Measurements from ENCODE around the gene KPRP. TPM values are rescaled to one million over a fixed set of nuclear protein-coding genes. Genes with fewer than 3 reads are reported as not detected.

KPRP gene
- total RNA-seq, 1 experiment from 2014 or later, result not detected

- no peak for DNase-seq (ENCODE audit: extremely low read depth, low read depth)
Measured at GRCh38 chr1:152768847-152769533, 11.2 kb downstream of the KPRP start.

- no peak for DNase-seq (ENCODE audit: extremely low read depth, low read depth)
Measured at GRCh38 chr1:152770411-152770810, 12.6 kb downstream of the KPRP start.

GRCh38 chr1:152774875-152775274 lies 17.1 kb downstream of the KPRP start, which contains the start of gene LCE1F:
TSS of gene LCE1F (plus strand) at chr1:152775140. CDS start at chr1:152776372, 1,232 bp downstream.
- DNase-seq (ENCODE audit: extremely low read depth, low read depth), result no peak

- no peak for DNase-seq (ENCODE audit: extremely low read depth, low read depth)
Measured at GRCh38 chr1:152776361-152776760, 18.5 kb downstream of the KPRP start.

- DNase-seq (ENCODE audit: extremely low read depth, low read depth), result peak; percentile 18
Measured at GRCh38 chr1:152777510-152778137, 19.8 kb downstream of the KPRP start.

- no peak for DNase-seq (ENCODE audit: extremely low read depth, low read depth)
Measured at GRCh38 chr1:152783095-152783494, 25.3 kb downstream of the KPRP start.

- DNase-seq (ENCODE audit: extremely low read depth, low read depth), result no peak
Measured at GRCh38 chr1:152786077-152786476, 28.3 kb downstream of the KPRP start, which contains the start of gene LCE1E. TSS of gene LCE1E (plus strand) at chr1:152786257. CDS start at chr1:152787300, 1,043 bp downstream.

- no peak for DNase-seq (ENCODE audit: extremely low read depth, low read depth)
Measured at GRCh38 chr1:152795686-152796085, 37.9 kb downstream of the KPRP start.

GRCh38 chr1:152796421-152796820 lies 38.6 kb downstream of the KPRP start, which contains the start of gene LCE1D:
TSS of gene LCE1D (plus strand) at chr1:152796721. CDS start at chr1:152797795, 1,074 bp downstream.
- DNase-seq (ENCODE audit: extremely low read depth, low read depth), result no peak

GRCh38 chr1:152801333-152801732 lies 43.5 kb downstream of the KPRP start:
- no peak for DNase-seq (ENCODE audit: extremely low read depth, low read depth)

- DNase-seq (ENCODE audit: extremely low read depth, low read depth), result no peak
Measured at GRCh38 chr1:152806576-152806975, 48.8 kb downstream of the KPRP start, which contains the start of gene LCE1C. TSS of gene LCE1C (minus strand) at chr1:152806651. CDS start at chr1:152805478, 1,173 bp downstream.

GRCh38 chr1:152811050-152811449 lies 53.2 kb downstream of the KPRP start:
- no peak for DNase-seq (ENCODE audit: extremely low read depth, low read depth)

Other genes with a start within 250 kb of the KPRP start
- not detected in 2 replicates for gene LCE5A, start 247.2 kb upstream of the KPRP start, total RNA-seq (2014; rRNA removed; shearing (Covaris generic))
- not detected in 2 replicates for gene CRCT1, start 243.5 kb upstream of the KPRP start, total RNA-seq (2014; rRNA removed; shearing (Covaris generic))
- not detected in 2 replicates for gene LCE3E, start 191.2 kb upstream of the KPRP start, total RNA-seq (2014; rRNA removed; shearing (Covaris generic))
- gene LCE3D, start 177.5 kb upstream of the KPRP start, total RNA-seq (2014; rRNA removed; shearing (Covaris generic)), result not detected in 2 replicates
- not detected in 2 replicates for gene LCE3C, start 157.8 kb upstream of the KPRP start, total RNA-seq (2014; rRNA removed; shearing (Covaris generic))
- gene LCE3B, start 144.2 kb upstream of the KPRP start, total RNA-seq (2014; rRNA removed; shearing (Covaris generic)), result not detected in 2 replicates
- gene LCE3A, start 134.9 kb upstream of the KPRP start, total RNA-seq (2014; rRNA removed; shearing (Covaris generic)), result not detected in 2 replicates
- gene LCE2D, start 94.6 kb upstream of the KPRP start, total RNA-seq (2014; rRNA removed; shearing (Covaris generic)), result not detected in 2 replicates
- not detected in 2 replicates for gene LCE2C, start 82.7 kb upstream of the KPRP start, total RNA-seq (2014; rRNA removed; shearing (Covaris generic))
- gene LCE2B, start 71.9 kb upstream of the KPRP start, total RNA-seq (2014; rRNA removed; shearing (Covaris generic)), result not detected in 2 replicates
- not detected in 2 replicates for gene LCE2A, start 59.7 kb upstream of the KPRP start, total RNA-seq (2014; rRNA removed; shearing (Covaris generic))
- not detected in 2 replicates for gene LCE4A, start 49.9 kb upstream of the KPRP start, total RNA-seq (2014; rRNA removed; shearing (Covaris generic))
- gene LCE1F, start 17.1 kb downstream of the KPRP start, total RNA-seq (2014; rRNA removed; shearing (Covaris generic)), result not detected in 2 replicates
- gene LCE1E, start 28.2 kb downstream of the KPRP start, total RNA-seq (2014; rRNA removed; shearing (Covaris generic)), result not detected in 2 replicates
- gene LCE1D, start 38.7 kb downstream of the KPRP start, total RNA-seq (2014; rRNA removed; shearing (Covaris generic)), result not detected in 2 replicates
- gene LCE1C, start 48.6 kb downstream of the KPRP start, total RNA-seq (2014; rRNA removed; shearing (Covaris generic)), result not detected in 2 replicates
- not detected in 2 replicates for gene LCE1B, start 53.9 kb downstream of the KPRP start, total RNA-seq (2014; rRNA removed; shearing (Covaris generic))
- not detected in 2 replicates for gene LCE1A, start 69.4 kb downstream of the KPRP start, total RNA-seq (2014; rRNA removed; shearing (Covaris generic))
- gene LCE6A, start 84.8 kb downstream of the KPRP start, total RNA-seq (2014; rRNA removed; shearing (Covaris generic)), result not detected in 2 replicates
- not detected in 2 replicates for gene LCE7A, start 102.0 kb downstream of the KPRP start, total RNA-seq (2014; rRNA removed; shearing (Covaris generic))
- not detected in 2 replicates for gene SMCP, start 120.3 kb downstream of the KPRP start, total RNA-seq (2014; rRNA removed; shearing (Covaris generic))
- gene IVL, start 150.5 kb downstream of the KPRP start, total RNA-seq (2014; rRNA removed; shearing (Covaris generic)), result not detected in 2 replicates
- gene SPRR5, start 189.2 kb downstream of the KPRP start, total RNA-seq (2014; rRNA removed; shearing (Covaris generic)), result not detected in 2 replicates
- gene SPRR4, start 212.6 kb downstream of the KPRP start, total RNA-seq (2014; rRNA removed; shearing (Covaris generic)), result not detected in 2 replicates
- gene SPRR1A, start 226.1 kb downstream of the KPRP start, total RNA-seq (2014; rRNA removed; shearing (Covaris generic)), result not detected in 2 replicates
- gene SPRR3, start 243.7 kb downstream of the KPRP start, total RNA-seq (2014; rRNA removed; shearing (Covaris generic)), result not detected in 2 replicates

All from NCI-H460 (cell line).